Left kidney (tissue), 2 donors: ENCODE measurements around the gene MIGA1. TPM values are rescaled to one million over a fixed set of nuclear protein-coding genes. Genes with fewer than 3 reads are reported as not detected.
"Not testable (repeated sequence)": the region's sequence is repeated elsewhere in the genome, so short reads cannot be mapped to it uniquely, and the experiment has no call there.

Source experiments
- DNase-seq: peaks from one replicate; pipeline ENCODE4 v3.0.0-alpha.2; 2013
- polyA plus RNA-seq: library from polyadenylated mRNA; unstranded; fragments of 120-200 nt; gene quantifications from one replicate; pipeline ENCODE4 v1.2.1, GENCODE V29; 2013; ENCODE audit not compliant: insufficient read length

MIGA1 gene
- polyA plus RNA-seq, 1 donor = 22.9 TPM

- DNase-seq = no peak
Observed at GRCh38 chr1:77796695-77797405, 17.4 kb downstream of the MIGA1 start.

- DNase-seq = no peak
Observed at GRCh38 chr1:77797991-77798390, 18.5 kb downstream of the MIGA1 start.

GRCh38 chr1:77802026-77802425 lies 22.6 kb downstream of the MIGA1 start:
- DNase-seq = no peak

GRCh38 chr1:77803371-77803770 lies 23.9 kb downstream of the MIGA1 start:
- DNase-seq = no peak

GRCh38 chr1:77809787-77810462 lies 30.5 kb downstream of the MIGA1 start:
- DNase-seq = not testable (repeated sequence)

GRCh38 chr1:77811589-77811988 lies 32.1 kb downstream of the MIGA1 start:
- DNase-seq = not testable (repeated sequence)

GRCh38 chr1:77817368-77818209 lies 38.1 kb downstream of the MIGA1 start:
- no peak for DNase-seq

GRCh38 chr1:77820121-77820520 lies 40.7 kb downstream of the MIGA1 start:
- no peak for DNase-seq

- DNase-seq = no peak
Observed at GRCh38 chr1:77824079-77824478, 44.6 kb downstream of the MIGA1 start.

GRCh38 chr1:77824694-77825093 lies 45.2 kb downstream of the MIGA1 start:
- DNase-seq = no peak

GRCh38 chr1:77825131-77825709 lies 45.8 kb downstream of the MIGA1 start:
- DNase-seq = no peak

GRCh38 chr1:77826851-77827250 lies 47.4 kb downstream of the MIGA1 start:
- not testable (repeated sequence) for DNase-seq

GRCh38 chr1:77828098-77828497 lies 48.6 kb downstream of the MIGA1 start:
- DNase-seq = no peak

GRCh38 chr1:77829851-77830250 lies 50.4 kb downstream of the MIGA1 start:
- no peak for DNase-seq

- DNase-seq = no peak
Observed at GRCh38 chr1:77830946-77831345, 51.5 kb downstream of the MIGA1 start.

- no peak for DNase-seq
Observed at GRCh38 chr1:77831566-77831965, 52.1 kb downstream of the MIGA1 start.

GRCh38 chr1:77831976-77832711 lies 52.7 kb downstream of the MIGA1 start:
- DNase-seq = no peak

- DNase-seq = no peak
Observed at GRCh38 chr1:77832901-77833300, 53.5 kb downstream of the MIGA1 start.

- no peak for DNase-seq
Observed at GRCh38 chr1:77833521-77834100, 54.2 kb downstream of the MIGA1 start.

GRCh38 chr1:77834771-77835334 lies 55.4 kb downstream of the MIGA1 start:
- no peak for DNase-seq

- DNase-seq = no peak
Observed at GRCh38 chr1:77841574-77841973, 62.1 kb downstream of the MIGA1 start.
